AG04450 (cell line): ENCODE data around the gene BABAM2. TPM values are rescaled to one million over a fixed set of nuclear protein-coding genes. Genes with fewer than 3 reads are reported as not detected.

Experiments
- CTCF ChIA-PET: fragments of 300-600, 350-600 bp; formaldehyde crosslinking; extraction: SDS; loops from one replicate; lab custom pipeline; 2022; ENCODE audit warnings: antibody characterized with exemption, inconsistent platforms; lab: Charles Lee
- POLR2A ChIA-PET: fragments of 350-600 bp; formaldehyde crosslinking; extraction: SDS; loops from one replicate; lab custom pipeline; 2021; ENCODE audit warnings: antibody characterized with exemption, inconsistent platforms; lab: Yijun Ruan, JAX
- DNase-seq: peaks from one replicate; pipeline ENCODE4 v3.0.0-alpha.2; 2011; ENCODE audit warnings: low read depth, low spot score
- H3K27ac ChIP-seq: one replicate; pipeline ENCODE4 v1.5.1; 2012; ENCODE audit warnings: low read depth, low read length, control low read depth
- H3K27me3 ChIP-seq: one replicate; pipeline ENCODE4 v1.6.0; 2012; ENCODE audit warnings: low read length; ENCODE audit not compliant: control insufficient read depth, insufficient read depth
- H3K4me3 ChIP-seq: 2 replicates; pipeline ENCODE4 v1.5.1; 2011; ENCODE audit warnings: mild to moderate bottlenecking, low read depth, low read length, control low read depth
- H3K9me3 ChIP-seq: 2 replicates; pipeline ENCODE4 v1.5.1; 2012; ENCODE audit warnings: low read length; ENCODE audit not compliant: control insufficient read depth, insufficient read depth
- polyA plus RNA-seq: library from polyadenylated mRNA; depleted of rRNA; stranded (reverse); fragments of >200 nt; gene quantifications from 2 replicates; pipeline ENCODE4 v1.2.3, GENCODE V29; 2011
- TF ChIP-seq, protein P1 (sequence below): IDR thresholded peaks from 2 replicates; pipeline ENCODE4 v1.5.1; 2011; ENCODE audit warnings: low read depth, low read length, control low read depth, inconsistent platforms

The BABAM2 gene
- polyA plus RNA-seq, 1 experiment: 44.5 TPM

DNA sequence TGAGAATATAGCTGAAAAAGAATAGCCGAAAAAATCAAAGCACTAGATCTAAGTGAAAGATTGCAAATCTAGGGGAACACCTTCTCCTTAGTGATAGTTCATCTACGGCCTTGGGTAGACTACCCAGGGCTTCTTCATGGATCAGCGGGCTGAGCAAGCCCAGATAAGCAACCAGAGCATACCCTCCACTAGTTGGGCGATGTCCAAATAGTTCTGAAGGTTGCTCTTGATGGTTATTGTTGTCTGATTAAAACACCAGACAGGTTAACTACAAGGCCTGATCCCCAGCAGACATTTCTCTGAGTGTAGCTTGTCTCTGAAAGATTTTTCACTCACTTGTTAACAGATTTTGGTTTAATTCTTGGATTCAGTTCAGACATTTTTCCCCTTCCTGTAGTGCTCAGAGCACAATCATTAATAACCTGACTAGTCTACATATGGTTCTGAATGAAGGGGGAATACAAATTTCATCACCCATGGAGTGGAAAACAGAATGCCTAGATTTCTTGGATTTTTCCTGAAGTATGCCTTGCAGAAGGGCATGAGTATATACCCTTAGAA lies 99.6 kb downstream of the BABAM2 start:
- ChIA-PET POLR2A (no interaction called here), CTCF (no interaction called here)
- Histone ChIP-seq H3K27me3 (no peaks in the 10 kb centered on the region), H3K4me3 (no peak overlapping the region), H3K9me3 (peaks cover 2% of the 10 kb centered on the region; the same call in 1 of the 2 replicates), H3K27ac (no peak overlapping the region)
- TF ChIP-seq, protein P1, sequence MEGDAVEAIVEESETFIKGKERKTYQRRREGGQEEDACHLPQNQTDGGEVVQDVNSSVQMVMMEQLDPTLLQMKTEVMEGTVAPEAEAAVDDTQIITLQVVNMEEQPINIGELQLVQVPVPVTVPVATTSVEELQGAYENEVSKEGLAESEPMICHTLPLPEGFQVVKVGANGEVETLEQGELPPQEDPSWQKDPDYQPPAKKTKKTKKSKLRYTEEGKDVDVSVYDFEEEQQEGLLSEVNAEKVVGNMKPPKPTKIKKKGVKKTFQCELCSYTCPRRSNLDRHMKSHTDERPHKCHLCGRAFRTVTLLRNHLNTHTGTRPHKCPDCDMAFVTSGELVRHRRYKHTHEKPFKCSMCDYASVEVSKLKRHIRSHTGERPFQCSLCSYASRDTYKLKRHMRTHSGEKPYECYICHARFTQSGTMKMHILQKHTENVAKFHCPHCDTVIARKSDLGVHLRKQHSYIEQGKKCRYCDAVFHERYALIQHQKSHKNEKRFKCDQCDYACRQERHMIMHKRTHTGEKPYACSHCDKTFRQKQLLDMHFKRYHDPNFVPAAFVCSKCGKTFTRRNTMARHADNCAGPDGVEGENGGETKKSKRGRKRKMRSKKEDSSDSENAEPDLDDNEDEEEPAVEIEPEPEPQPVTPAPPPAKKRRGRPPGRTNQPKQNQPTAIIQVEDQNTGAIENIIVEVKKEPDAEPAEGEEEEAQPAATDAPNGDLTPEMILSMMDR: no peak
- DNase-seq: no peak

DNA sequence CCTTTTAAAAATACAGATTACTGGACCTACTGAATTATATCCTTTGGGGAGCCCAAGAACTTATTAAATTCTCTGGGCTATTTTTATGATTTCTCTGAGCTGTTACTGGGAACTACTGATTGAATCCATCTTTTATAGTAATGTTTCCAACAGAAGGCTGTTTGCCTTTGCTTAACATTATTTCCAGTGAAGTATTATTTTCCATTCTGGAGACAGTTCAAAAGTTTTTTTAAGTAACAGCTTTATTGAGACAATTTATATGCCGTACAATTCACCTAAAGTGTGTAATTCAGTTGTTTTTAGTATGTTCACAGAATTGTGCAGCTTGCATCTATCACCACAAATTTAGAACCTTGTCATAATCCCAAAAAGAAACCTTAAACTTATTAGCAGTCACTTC lies 100.6 kb downstream of the BABAM2 start:
- Histone ChIP-seq H3K27ac (no peak overlapping the region), H3K9me3 (peaks cover 6% of the 10 kb centered on the region), H3K27me3 (no peaks in the 10 kb centered on the region), H3K4me3 (no peak overlapping the region)
- TF ChIP-seq, protein P1: no peak
- DNase-seq: no peak
- ChIA-PET CTCF (no interaction called here), POLR2A (no interaction called here)

DNA sequence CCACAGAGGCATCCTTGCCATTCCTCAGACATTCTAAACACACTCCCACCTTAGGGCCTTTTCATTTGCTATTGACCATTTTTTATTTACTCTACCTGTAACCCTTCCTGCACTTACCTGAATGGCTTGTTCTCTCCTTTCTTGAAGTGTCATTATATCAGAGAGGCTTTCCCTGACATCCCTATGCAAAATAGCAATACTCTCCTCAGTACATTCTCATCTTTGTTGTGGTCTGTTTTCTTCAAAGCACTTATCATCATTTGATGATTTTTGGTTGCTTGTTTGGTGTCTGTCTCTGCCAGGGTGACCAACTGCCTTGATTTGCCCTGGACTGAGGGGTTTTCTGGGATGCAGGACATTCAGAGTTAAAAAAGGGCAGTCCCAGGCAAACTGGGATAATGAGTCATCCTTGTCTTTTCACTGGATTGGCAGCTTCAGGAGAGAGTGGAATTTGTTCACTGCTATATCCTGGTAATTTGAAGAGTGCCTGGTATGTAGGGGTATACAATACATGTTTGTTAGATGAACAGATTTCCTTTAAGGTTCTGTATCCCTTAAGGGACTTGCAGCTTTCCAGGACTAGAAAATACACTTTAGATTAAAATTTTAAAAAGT lies 102.4 kb downstream of the BABAM2 start:
- no peak for DNase-seq
- peaks cover 6% of the 10 kb centered on the region for H3K9me3 ChIP-seq
- no peak overlapping the region for H3K4me3 ChIP-seq
- CTCF ChIA-PET: no interaction called here
- POLR2A ChIA-PET: interaction anchor here (0.6 kb wide), 1 partner anchor 11 kb away, joined by 3 read pairs; no protein-coding TSS in a partner anchor
- TF ChIP-seq, protein P1: no peak
- no peak overlapping the region for H3K27ac ChIP-seq
- no peaks in the 10 kb centered on the region for H3K27me3 ChIP-seq

DNA sequence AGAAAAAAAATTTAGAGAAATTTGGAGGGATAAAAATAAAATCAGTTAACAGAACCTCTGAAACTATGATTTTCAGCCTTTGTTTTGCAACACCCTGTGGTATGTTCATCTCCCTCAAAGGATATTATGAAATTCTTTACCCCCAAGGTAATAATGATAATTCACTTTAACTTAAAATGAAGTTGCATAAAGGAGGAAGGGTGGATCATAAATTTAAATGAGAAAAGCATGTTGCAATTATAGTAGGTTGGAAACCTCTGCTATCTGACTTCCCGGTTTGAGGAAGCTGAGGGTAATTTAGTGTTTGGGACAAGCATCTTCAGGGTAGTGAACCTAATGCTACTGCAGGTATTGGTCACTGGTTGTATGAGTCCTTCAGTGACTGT lies 102.9 kb downstream of the BABAM2 start:
- H3K27ac ChIP-seq: no peak overlapping the region
- DNase-seq: no peak

More for the DNA sequence above, 102.9 kb downstream of the BABAM2 start:
- H3K4me3 ChIP-seq: no peak overlapping the region
- ChIA-PET POLR2A (no interaction called here), CTCF (no interaction called here)
- TF ChIP-seq, protein P1: no peak
- no peaks in the 10 kb centered on the region for H3K27me3 ChIP-seq
- peaks cover 6% of the 10 kb centered on the region for H3K9me3 ChIP-seq
